NCI-H748 (cell line): Measurements from ENCODE around the gene TBC1D10A.

Experiments used
- DNase-seq: peaks from one replicate; lab custom pipeline; 2025; ENCODE audit not compliant: unreplicated experiment; lab: John Stamatoyannopoulos, UW

Gene TBC1D10A

GRCh38 chr22:30267382-30268302 lies 59.1 kb downstream of the TBC1D10A start:
- DNase-seq: no peak

- no peak for DNase-seq
Measured at GRCh38 chr22:30266445-30267381, 60.0 kb downstream of the TBC1D10A start, which contains the start of gene OSM. Gene OSM (minus strand): TSS chr22:30266851. CDS start chr22:30266799, 52 bp downstream.

- no peak for DNase-seq
Measured at GRCh38 chr22:30265823-30266444, 60.8 kb downstream of the TBC1D10A start.

- no peak for DNase-seq
Measured at GRCh38 chr22:30265131-30265720, 61.5 kb downstream of the TBC1D10A start.

- no peak for DNase-seq
Measured at GRCh38 chr22:30263883-30264282, 62.9 kb downstream of the TBC1D10A start.

- peak; percentile 63 for DNase-seq
Measured at GRCh38 chr22:30262917-30263741, 63.6 kb downstream of the TBC1D10A start.

- DNase-seq: no peak
Measured at GRCh38 chr22:30262112-30262511, 64.6 kb downstream of the TBC1D10A start.

- no peak for DNase-seq
Measured at GRCh38 chr22:30261134-30261533, 65.6 kb downstream of the TBC1D10A start.

- DNase-seq: no peak
Measured at GRCh38 chr22:30260682-30261081, 66.1 kb downstream of the TBC1D10A start.

- DNase-seq: no peak
Measured at GRCh38 chr22:30260276-30260675, 66.5 kb downstream of the TBC1D10A start.

- no peak for DNase-seq
Measured at GRCh38 chr22:30254314-30254713, 72.4 kb downstream of the TBC1D10A start.

- DNase-seq: peak; percentile 18
Measured at GRCh38 chr22:30253205-30253852, 73.4 kb downstream of the TBC1D10A start.

GRCh38 chr22:30252411-30253204 lies 74.1 kb downstream of the TBC1D10A start:
- no peak for DNase-seq

GRCh38 chr22:30251711-30252110 lies 75.0 kb downstream of the TBC1D10A start:
- no peak for DNase-seq

- no peak for DNase-seq
Measured at GRCh38 chr22:30250661-30251267, 76.0 kb downstream of the TBC1D10A start.

- no peak for DNase-seq
Measured at GRCh38 chr22:30250039-30250565, 76.6 kb downstream of the TBC1D10A start.

GRCh38 chr22:30249049-30250038 lies 77.4 kb downstream of the TBC1D10A start:
- DNase-seq: no peak
